HEK293T (cell line): ENCODE results near the gene AAK1.

ENCODE experiments used
- ARNT ChIP-seq: fragments of 450-650 bp; IDR thresholded peaks from 2 replicates; pipeline ENCODE4 v1.6.1; 2017; ENCODE audit warnings: mild to moderate bottlenecking
- BHLHE40 ChIP-seq: fragments of 450-650 bp; IDR thresholded peaks from 2 replicates; pipeline ENCODE4 v1.6.1; 2016; ENCODE audit warnings: mild to moderate bottlenecking, moderate library complexity, borderline replicate concordance
- FOXA1 ChIP-seq: fragments of 450-650 bp; IDR thresholded peaks from 2 replicates; pipeline ENCODE4 v1.6.1; 2016; ENCODE audit warnings: mild to moderate bottlenecking
- FOXK2 ChIP-seq: fragments of 450-650 bp; IDR thresholded peaks from 2 replicates; pipeline ENCODE4 v1.6.1; 2016; ENCODE audit warnings: mild to moderate bottlenecking
- FOXM1 ChIP-seq: fragments of 450-650 bp; IDR thresholded peaks from 2 replicates; pipeline ENCODE4 v1.6.1; 2017; ENCODE audit warnings: mild to moderate bottlenecking, borderline replicate concordance
- HDGF ChIP-seq: fragments of 450-650 bp; IDR thresholded peaks from 2 replicates; pipeline ENCODE4 v1.6.1; 2017; ENCODE audit warnings: antibody characterized with exemption, borderline replicate concordance
- LEF1 ChIP-seq: fragments of 450-650 bp; IDR thresholded peaks from 2 replicates; pipeline ENCODE4 v1.6.1; 2017; ENCODE audit warnings: mild to moderate bottlenecking, borderline replicate concordance
- SP1 ChIP-seq: fragments of 450-650 bp; IDR thresholded peaks from 2 replicates; pipeline ENCODE4 v1.6.1; 2017
- TARDBP ChIP-seq: fragments of 450-650 bp; IDR thresholded peaks from 2 replicates; pipeline ENCODE4 v1.6.1; 2016
- ZNF384 ChIP-seq: fragments of 450-650 bp; IDR thresholded peaks from 2 replicates; pipeline ENCODE4 v1.6.1; 2016
- TF ChIP-seq, protein P1 (sequence below): fragments of 450-650 bp; IDR thresholded peaks from 2 replicates; pipeline ENCODE4 v1.6.1; 2016

- TF ChIP-seq FOXA1 = no peak
- no peak for TF ChIP-seq SP1
- no peak for TF ChIP-seq FOXK2
- TF ChIP-seq FOXM1 = no peak
- TF ChIP-seq ZNF384 = no peak
- TF ChIP-seq ARNT = no peak
- TF ChIP-seq BHLHE40 = no peak
- TF ChIP-seq TARDBP = no peak
- no peak for TF ChIP-seq HDGF
- TF ChIP-seq LEF1 = no peak
- TF ChIP-seq, protein P1, sequence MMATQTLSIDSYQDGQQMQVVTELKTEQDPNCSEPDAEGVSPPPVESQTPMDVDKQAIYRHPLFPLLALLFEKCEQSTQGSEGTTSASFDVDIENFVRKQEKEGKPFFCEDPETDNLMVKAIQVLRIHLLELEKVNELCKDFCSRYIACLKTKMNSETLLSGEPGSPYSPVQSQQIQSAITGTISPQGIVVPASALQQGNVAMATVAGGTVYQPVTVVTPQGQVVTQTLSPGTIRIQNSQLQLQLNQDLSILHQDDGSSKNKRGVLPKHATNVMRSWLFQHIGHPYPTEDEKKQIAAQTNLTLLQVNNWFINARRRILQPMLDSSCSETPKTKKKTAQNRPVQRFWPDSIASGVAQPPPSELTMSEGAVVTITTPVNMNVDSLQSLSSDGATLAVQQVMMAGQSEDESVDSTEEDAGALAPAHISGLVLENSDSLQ = no peak
These were observed 38.3 kb downstream of the AAK1 start for GRCh38 chr2:69605284-69605683.
